SU-DHL-6 (cell line): ENCODE measurements around the gene SPEF2.

Source experiments
- H2AFZ ChIP-seq: fragments of 200-600 bp; sonication (generic); 2 replicates; pipeline ENCODE4 v1.6.1; 2014; ENCODE audit warnings: low read depth, mild to moderate bottlenecking, moderate library complexity, mixed read lengths, antibody characterized with exemption, low read length; ENCODE audit not compliant: severe bottlenecking
- H3F3A ChIP-seq: fragments of 200-600 bp; shearing (Covaris generic); 2 replicates; pipeline ENCODE4 v1.6.0; 2016; ENCODE audit warnings: antibody characterized with exemption, mild to moderate bottlenecking; ENCODE audit not compliant: insufficient read depth
- H3K27ac ChIP-seq: fragments of 200-600 bp; sonication (generic); 2 replicates; pipeline ENCODE4 v1.5.1; 2016; ENCODE audit warnings: low read depth, mild to moderate bottlenecking, low read length, moderate library complexity, mixed read lengths
- H3K27me3 ChIP-seq: fragments of 200-600 bp; sonication (generic), shearing (Covaris generic); 2 replicates; pipeline ENCODE4 v1.6.0; 2014; ENCODE audit warnings: mild to moderate bottlenecking, low read length
- H3K36me3 ChIP-seq: fragments of 200-600 bp; sonication (generic); 2 replicates; pipeline ENCODE4 v1.6.1; 2014; ENCODE audit warnings: mild to moderate bottlenecking, low read length, mixed read lengths
- H3K4me2 ChIP-seq: fragments of 300-600, 200-600 bp; shearing (Covaris generic), sonication (generic); 2 replicates; pipeline ENCODE4 v1.6.0; 2014; ENCODE audit warnings: low read length, low read depth, mild to moderate bottlenecking; ENCODE audit not compliant: poor library complexity, severe bottlenecking
- H3K4me3 ChIP-seq: fragments of 200-600 bp; sonication (generic); 2 replicates; pipeline ENCODE4 v1.5.1; 2014; ENCODE audit warnings: antibody characterized with exemption, low read length, mild to moderate bottlenecking, mixed read lengths; ENCODE audit not compliant: insufficient read depth, poor library complexity, severe bottlenecking
- H3K79me2 ChIP-seq: fragments of 200-600 bp; sonication (generic); 2 replicates; pipeline ENCODE4 v1.6.1; 2014; ENCODE audit warnings: mild to moderate bottlenecking, low read length, moderate library complexity; ENCODE audit not compliant: insufficient read depth
- H3K9ac ChIP-seq: fragments of 200-600 bp; sonication (generic); 2 replicates; pipeline ENCODE4 v1.7.0; 2014; ENCODE audit warnings: mild to moderate bottlenecking, low read length
- H3K9me2 ChIP-seq: fragments of 200-600 bp; sonication (generic); replicated peaks from 2 replicates; pipeline ENCODE4 v1.6.1; 2014; ENCODE audit warnings: low read length; ENCODE audit not compliant: insufficient read depth
- H3K9me3 ChIP-seq: fragments of 200-600 bp; sonication (generic); 2 replicates; pipeline ENCODE4 v1.6.1; 2014; ENCODE audit warnings: low read length, mixed read lengths; ENCODE audit not compliant: insufficient read depth
- H4K20me1 ChIP-seq: fragments of 200-600 bp; sonication (generic); 2 replicates; pipeline ENCODE4 v1.6.1; 2014; ENCODE audit warnings: low read depth, mild to moderate bottlenecking, antibody characterized with exemption, low read length, moderate library complexity, mixed read lengths
- EZH2phosphoT487 ChIP-seq: fragments of 200-600 bp; sonication (generic), shearing (Covaris generic); conservative IDR thresholded peaks from 2 replicates; pipeline ENCODE4 v1.6.1; 2018; ENCODE audit warnings: mild to moderate bottlenecking, antibody characterized with exemption, low read length, moderate library complexity, mixed read lengths
- TF ChIP-seq, protein P1 (sequence below): fragments of 200-600 bp; sonication (generic); IDR thresholded peaks from one replicate; pipeline ENCODE4 v1.5.1; 2017; ENCODE audit warnings: antibody characterized with exemption, mild to moderate bottlenecking, low read length, moderate library complexity; ENCODE audit not compliant: insufficient read depth, poor library complexity, severe bottlenecking

SPEF2 gene

DNA sequence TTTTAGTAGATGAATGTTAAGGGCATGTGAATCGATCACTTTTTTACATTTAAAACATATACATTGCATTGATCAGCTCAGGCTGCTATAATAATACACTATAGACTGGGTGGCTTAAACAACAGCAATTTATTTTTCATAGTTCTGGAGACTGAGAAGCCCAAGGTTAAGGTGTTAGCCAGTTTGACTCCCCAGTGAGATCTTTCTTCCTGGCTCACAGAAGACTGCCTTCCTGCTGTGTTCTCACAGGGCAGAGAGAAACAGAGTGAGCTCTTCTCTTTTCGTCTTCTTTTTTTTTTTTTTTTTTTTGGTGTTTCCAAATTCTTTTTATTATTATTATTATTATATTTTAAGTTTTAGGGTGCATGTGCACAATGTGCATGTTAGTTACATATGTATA is 56.4 kb downstream of the SPEF2 start:
- H3F3A ChIP-seq: no peaks in the 10 kb centered on the region
- H3K9me3 ChIP-seq: no peaks in the 10 kb centered on the region
- H3K4me2 ChIP-seq: no peak overlapping the region
- TF ChIP-seq, protein P1, sequence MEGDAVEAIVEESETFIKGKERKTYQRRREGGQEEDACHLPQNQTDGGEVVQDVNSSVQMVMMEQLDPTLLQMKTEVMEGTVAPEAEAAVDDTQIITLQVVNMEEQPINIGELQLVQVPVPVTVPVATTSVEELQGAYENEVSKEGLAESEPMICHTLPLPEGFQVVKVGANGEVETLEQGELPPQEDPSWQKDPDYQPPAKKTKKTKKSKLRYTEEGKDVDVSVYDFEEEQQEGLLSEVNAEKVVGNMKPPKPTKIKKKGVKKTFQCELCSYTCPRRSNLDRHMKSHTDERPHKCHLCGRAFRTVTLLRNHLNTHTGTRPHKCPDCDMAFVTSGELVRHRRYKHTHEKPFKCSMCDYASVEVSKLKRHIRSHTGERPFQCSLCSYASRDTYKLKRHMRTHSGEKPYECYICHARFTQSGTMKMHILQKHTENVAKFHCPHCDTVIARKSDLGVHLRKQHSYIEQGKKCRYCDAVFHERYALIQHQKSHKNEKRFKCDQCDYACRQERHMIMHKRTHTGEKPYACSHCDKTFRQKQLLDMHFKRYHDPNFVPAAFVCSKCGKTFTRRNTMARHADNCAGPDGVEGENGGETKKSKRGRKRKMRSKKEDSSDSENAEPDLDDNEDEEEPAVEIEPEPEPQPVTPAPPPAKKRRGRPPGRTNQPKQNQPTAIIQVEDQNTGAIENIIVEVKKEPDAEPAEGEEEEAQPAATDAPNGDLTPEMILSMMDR: no peak
- no peak for TF ChIP-seq EZH2phosphoT487
- no peaks in the 10 kb centered on the region for H3K9me2 ChIP-seq
- H3K36me3 ChIP-seq: no peaks in the 10 kb centered on the region
- no peak overlapping the region for H3K4me3 ChIP-seq
- H4K20me1 ChIP-seq: no peaks in the 10 kb centered on the region
- no peak overlapping the region for H3K27ac ChIP-seq
- H2AFZ ChIP-seq: no peak overlapping the region
- H3K27me3 ChIP-seq: no peaks in the 10 kb centered on the region
- no peaks in the 10 kb centered on the region for H3K79me2 ChIP-seq
- H3K9ac ChIP-seq: no peak overlapping the region

DNA sequence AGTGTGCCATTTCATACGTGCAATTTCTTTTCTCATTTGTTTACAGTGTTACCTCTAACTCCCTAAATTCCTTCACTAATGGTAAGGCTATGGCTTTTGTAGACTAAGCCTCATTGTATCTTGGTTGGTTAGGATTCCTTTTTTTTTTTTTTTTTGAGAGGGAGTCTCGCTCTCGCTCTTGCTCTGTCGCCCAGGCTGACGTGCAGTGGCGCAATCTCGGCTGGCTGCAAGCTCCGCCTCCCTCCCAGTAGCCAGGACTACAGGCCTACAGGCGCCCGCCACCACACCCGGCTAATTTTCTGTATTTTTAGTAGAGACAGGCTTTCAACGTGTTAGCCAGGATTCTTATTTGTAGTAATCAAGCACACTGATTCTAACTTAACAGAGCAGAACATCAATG is 57.7 kb downstream of the SPEF2 start:
- H3K79me2 ChIP-seq: no peaks in the 10 kb centered on the region
- H2AFZ ChIP-seq: no peak overlapping the region
- H3K9me3 ChIP-seq: no peaks in the 10 kb centered on the region
- H3K4me3 ChIP-seq: no peak overlapping the region
- no peak overlapping the region for H3K4me2 ChIP-seq
- no peaks in the 10 kb centered on the region for H3K9me2 ChIP-seq
- H3K27me3 ChIP-seq: no peaks in the 10 kb centered on the region
- TF ChIP-seq, protein P1: no peak
- no peak for TF ChIP-seq EZH2phosphoT487
- H4K20me1 ChIP-seq: no peaks in the 10 kb centered on the region
- H3F3A ChIP-seq: no peaks in the 10 kb centered on the region
- H3K9ac ChIP-seq: no peak overlapping the region
- H3K36me3 ChIP-seq: no peaks in the 10 kb centered on the region
- H3K27ac ChIP-seq: no peak overlapping the region

DNA sequence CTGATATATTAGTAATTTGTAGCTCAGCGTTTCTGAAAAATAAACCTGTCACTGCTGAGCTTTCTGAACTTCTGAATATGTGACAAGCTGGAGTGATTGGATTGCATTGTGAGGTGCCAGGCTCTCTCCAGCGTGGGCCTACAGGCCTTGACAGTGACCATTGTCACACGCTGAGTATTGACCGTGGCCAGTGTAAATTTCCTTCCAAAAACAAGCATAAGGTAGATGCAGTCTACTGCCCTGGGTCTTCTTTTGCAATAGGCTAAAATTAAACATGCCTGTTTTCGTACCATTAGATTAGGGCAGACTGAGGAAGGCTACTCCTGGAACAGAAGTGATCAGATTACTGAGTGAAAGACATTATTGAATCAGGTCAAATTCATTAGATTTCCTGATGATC is 60.2 kb downstream of the SPEF2 start:
- Histone ChIP-seq H3K9me3 (no peaks in the 10 kb centered on the region), H3K4me2 (no peak overlapping the region), H3K36me3 (no peaks in the 10 kb centered on the region), H3K9ac (no peak overlapping the region), H4K20me1 (no peaks in the 10 kb centered on the region), H3K4me3 (no peak overlapping the region), H3F3A (no peaks in the 10 kb centered on the region), H3K27ac (no peak overlapping the region), H3K9me2 (no peaks in the 10 kb centered on the region), H3K27me3 (no peaks in the 10 kb centered on the region), H3K79me2 (no peaks in the 10 kb centered on the region), H2AFZ (no peak overlapping the region)
- TF ChIP-seq EZH2phosphoT487: no peak
- TF ChIP-seq, protein P1: no peak
